ENCODE measurements around the gene HMGCS2.

The HMGCS2 gene

GRCh38 chr1:119743776-119744597, 24.7 kb downstream of the HMGCS2 start:
- peak; percentile 74 for TF ChIP-seq CTCF (IDR thresholded peaks at IDR 0.05; ENCODE audit: extremely low read depth, missing control alignments)
- DNase-seq (ENCODE audit: low spot score), result peak; percentile 71

DNA sequence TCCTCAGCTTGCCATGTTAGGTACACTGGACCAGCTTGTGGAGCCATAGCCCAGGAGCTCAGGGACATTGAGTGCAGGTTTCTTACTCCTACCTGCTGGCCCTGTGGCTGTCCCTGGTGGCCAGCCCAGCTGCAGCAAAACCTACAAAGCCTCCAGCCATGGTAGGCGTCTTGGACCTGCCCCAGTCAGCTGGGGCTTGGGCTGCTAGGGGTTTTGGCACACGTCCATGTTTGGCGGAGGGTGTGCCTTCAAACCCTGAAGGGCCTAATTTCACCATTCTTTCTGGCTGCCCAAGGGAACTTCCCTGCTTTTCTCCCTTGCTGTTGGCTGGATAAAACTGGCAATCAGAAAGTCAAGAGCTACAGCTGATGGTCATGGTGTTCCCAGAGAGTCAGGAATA, 25.4 kb downstream of the HMGCS2 start:
- DNase-seq (ENCODE audit: low spot score), result no peak
- no peak for TF ChIP-seq CTCF (IDR thresholded peaks at IDR 0.05; ENCODE audit: extremely low read depth, missing control alignments)

DNA sequence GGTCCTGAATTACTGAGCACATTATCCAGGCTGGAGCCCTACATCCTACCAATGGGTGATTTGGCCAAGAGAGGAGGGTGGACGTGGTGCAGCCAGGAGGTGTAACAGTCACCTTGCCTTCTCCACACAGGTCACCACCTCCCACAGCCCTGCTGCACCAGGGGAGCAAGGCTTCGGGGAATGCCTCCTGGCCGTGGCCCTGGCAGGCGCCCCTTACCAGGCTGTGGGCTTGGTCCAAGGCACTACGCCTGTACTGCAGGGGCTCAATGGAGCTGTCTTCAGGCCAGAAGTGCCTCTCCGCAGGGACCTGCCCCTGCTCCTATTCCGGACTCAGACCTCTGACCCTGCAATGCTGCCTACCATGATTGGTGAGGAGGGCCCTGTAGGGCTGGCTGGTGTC, 26.0 kb downstream of the HMGCS2 start:
- no peak for DNase-seq (ENCODE audit: low spot score)
- TF ChIP-seq CTCF (IDR thresholded peaks at IDR 0.05; ENCODE audit: extremely low read depth, missing control alignments), result no peak

DNA sequence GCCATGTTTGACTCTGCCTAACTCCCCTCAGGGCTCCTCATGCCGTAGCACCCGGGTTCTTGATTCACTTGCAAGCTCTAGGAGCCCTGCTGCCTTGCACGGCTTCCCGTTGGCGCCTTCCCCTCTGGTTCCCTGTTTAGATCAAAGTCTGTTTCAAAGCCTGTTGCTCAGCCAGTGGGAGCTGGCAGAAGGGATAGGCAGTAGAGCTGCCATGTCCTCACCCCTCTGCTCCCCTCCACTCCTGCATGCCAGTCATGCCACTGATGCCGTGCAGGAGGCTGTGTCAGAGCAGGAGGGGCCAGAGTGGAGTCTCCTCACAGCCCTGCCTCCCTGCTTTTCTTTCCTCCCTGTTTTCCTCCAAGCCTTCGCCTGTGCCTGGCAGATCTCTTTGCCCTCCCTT, 26.5 kb downstream of the HMGCS2 start:
- no peak for DNase-seq (ENCODE audit: low spot score)
- no peak for TF ChIP-seq CTCF (IDR thresholded peaks at IDR 0.05; ENCODE audit: extremely low read depth, missing control alignments)

- TF ChIP-seq CTCF (IDR thresholded peaks at IDR 0.05; ENCODE audit: extremely low read depth, missing control alignments), result no peak
- no peak for DNase-seq (ENCODE audit: low spot score)
Observed at GRCh38 chr1:119740896-119741780, 27.6 kb downstream of the HMGCS2 start.

DNA sequence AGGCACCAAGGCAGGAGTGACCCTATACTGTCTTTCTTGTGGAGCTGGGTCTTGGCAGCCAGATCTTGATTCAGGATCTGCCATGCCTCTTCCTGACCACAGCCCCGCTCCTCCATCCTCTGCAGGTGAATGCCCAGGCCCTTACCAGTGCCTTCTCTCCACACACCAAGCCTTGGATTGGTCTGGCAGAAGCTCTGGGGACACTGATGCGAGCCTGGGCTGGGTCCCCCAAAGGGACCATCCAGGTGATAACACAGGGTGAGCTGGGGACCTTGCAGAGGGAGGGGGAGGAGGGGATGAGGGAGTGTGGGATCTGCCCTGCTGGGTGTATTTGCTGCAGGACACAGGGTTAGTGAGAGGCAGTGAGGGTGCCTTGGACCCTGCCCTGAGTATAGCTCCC, 28.4 kb downstream of the HMGCS2 start:
- no peak for TF ChIP-seq CTCF (IDR thresholded peaks at IDR 0.05; ENCODE audit: extremely low read depth, missing control alignments)

DNA sequence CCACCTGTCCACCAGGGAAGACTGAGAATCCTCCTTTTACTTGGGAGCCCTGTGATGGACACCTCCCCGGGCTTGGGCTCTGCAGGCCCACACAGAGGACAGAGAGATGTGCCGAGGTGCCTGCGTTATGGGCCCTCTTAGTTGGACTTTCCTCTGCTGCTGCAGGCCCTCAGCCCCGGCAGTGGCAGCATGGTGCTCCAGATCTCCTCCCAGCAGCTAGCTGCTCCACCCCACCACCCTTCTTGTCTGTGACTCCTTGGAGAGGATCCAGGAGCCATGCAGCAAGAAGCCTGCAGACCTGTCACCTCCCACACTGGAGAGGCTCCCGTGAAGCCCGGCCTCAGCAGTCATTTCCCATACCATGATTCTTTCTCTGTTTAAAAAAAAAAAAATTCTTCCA, 29.6 kb downstream of the HMGCS2 start:
- no peak for TF ChIP-seq CTCF (IDR thresholded peaks at IDR 0.05; ENCODE audit: extremely low read depth, missing control alignments)
- DNase-seq (ENCODE audit: low spot score), result no peak

More for the DNA sequence above, 28.4 kb downstream of the HMGCS2 start:
- no peak for DNase-seq (ENCODE audit: low spot score)

Measured in GM20000 (cell line).